Skeletal muscle tissue (tissue), 4 donors: ENCODE measurements around the gene NFATC4. TPM values are rescaled to one million over a fixed set of nuclear protein-coding genes. Genes with fewer than 3 reads are reported as not detected.
A peak's percentile ranks its signal among the peaks of the same experiment; 100 is the strongest.
"Not testable (repeated sequence)": the region's sequence is repeated elsewhere in the genome, so short reads cannot be mapped to it uniquely, and the experiment has no call there.

Experiments used
- H3K27ac ChIP-seq: one replicate; pipeline ENCODE4 v1.7.0; 2013; ENCODE audit warnings: mild to moderate bottlenecking, low read depth, low read length, inconsistent platforms
- H3K27me3 ChIP-seq, 3 donors: one replicate each; pipeline ENCODE4 v1.7.0; 2013; ENCODE audit warnings: low read length in 3 of 3; ENCODE audit not compliant: control insufficient read depth in 3 of 3, insufficient read depth in 3 of 3
- H3K36me3 ChIP-seq, 3 donors: one replicate each; pipeline ENCODE4 v1.7.0; 2013; ENCODE audit warnings: low read length in 3 of 3; ENCODE audit not compliant: control insufficient read depth in 3 of 3, insufficient read depth in 3 of 3
- H3K4me1 ChIP-seq, 3 donors: one replicate each; pipeline ENCODE4 v1.7.0; 2013; ENCODE audit warnings: low read length in 3 of 3, mild to moderate bottlenecking in 3 of 3; ENCODE audit not compliant: control insufficient read depth in 3 of 3, insufficient read depth in 3 of 3
- H3K4me3 ChIP-seq, 3 donors: one replicate each; pipeline ENCODE4 v1.7.0; 2013; ENCODE audit warnings: low read length in 3 of 3
- H3K9ac ChIP-seq, 3 donors: one replicate each; pipeline ENCODE4 v1.7.0; 2013; ENCODE audit warnings: low read length in 3 of 3, mild to moderate bottlenecking in 3 of 3, moderate library complexity in 2 of 3, low read depth in 1 of 3
- H3K9me3 ChIP-seq, 3 donors: one replicate each; pipeline ENCODE4 v1.7.0; 2013; ENCODE audit warnings: low read length in 3 of 3; ENCODE audit not compliant: control insufficient read depth in 3 of 3
- total RNA-seq: library from RNA; depleted of rRNA; stranded (reverse); fragments of >200 nt; gene quantifications from one replicate; pipeline ENCODE4 v1.2.3, GENCODE V29; 2014
- donor health status: Osteomylitis.

NFATC4 gene
- total RNA-seq = 21.4 TPM

- Histone ChIP-seq H3K9me3 (no peaks in the 10 kb centered on the region), H3K36me3 (no peaks in the 10 kb centered on the region), H3K9ac (peak within 1 kb of the TSS; percentile 71 to 77 (median 72)), H3K4me1 (peaks cover 12 to 20% (median 18%) of the 10 kb centered on the region in 3 donors), H3K27me3 (peaks cover 16 to 27% (median 25%) of the 10 kb centered on the region in 3 donors), H3K27ac (peak within 1 kb of the TSS; percentile 89), H3K4me3 (peak within 1 kb of the TSS; percentile 59 to 78 (median 67))
Measured at GRCh38 chr14:24367514-24368211, at the start of gene NFATC4. Gene NFATC4, plus strand, starts transcription at chr14:24368184. Its CDS starts 157 bp downstream, at chr14:24368341.

DNA sequence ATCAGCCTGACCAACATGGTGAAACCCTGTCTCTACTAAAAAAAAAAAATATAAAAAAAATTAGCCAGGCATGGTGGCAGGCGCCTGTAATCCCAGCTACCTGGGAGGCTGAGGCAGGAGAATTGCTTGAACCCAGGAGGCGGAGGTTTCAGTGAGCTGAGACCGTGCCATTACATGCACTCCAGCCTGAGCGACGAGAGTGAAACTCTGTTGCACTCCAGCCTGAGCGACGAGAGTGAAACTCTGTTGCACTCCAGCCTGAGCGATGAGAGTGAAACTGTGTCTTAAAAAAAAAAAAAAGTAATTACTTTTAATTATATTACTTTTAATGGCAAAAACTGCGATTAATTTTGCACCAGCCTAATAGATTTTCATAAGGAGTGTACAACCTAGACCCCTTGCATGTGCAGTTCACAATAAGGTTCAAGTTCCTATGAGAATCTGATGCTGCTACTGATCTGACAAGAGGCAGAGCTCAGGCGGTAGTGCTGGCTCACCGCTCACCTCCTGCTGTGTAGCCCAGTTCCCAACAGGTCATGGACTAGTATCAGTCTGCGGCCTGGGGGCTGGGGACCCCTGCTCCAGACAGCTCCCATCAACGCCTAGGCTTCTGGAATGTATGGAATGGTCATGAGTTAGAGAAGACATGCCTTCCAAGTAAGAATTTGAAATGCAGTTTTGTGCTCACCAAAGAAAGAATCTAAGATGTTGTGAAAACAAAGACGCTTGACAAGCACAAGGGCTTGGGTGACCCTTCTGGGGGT, 46.6 kb upstream of the NFATC4 start:
- Histone ChIP-seq H3K9ac (no peak overlapping the region), H3K36me3 (peaks cover 0 to 8% (median 7%) of the 10 kb centered on the region in 3 donors), H3K27me3 (peaks cover 23 to 32% (median 31%) of the 10 kb centered on the region in 3 donors), H3K9me3 (no peaks in the 10 kb centered on the region), H3K27ac (no peak overlapping the region), H3K4me3 (no peak overlapping the region), H3K4me1 (peaks cover 0 to 4% (median 3%) of the 10 kb centered on the region in 3 donors)

DNA sequence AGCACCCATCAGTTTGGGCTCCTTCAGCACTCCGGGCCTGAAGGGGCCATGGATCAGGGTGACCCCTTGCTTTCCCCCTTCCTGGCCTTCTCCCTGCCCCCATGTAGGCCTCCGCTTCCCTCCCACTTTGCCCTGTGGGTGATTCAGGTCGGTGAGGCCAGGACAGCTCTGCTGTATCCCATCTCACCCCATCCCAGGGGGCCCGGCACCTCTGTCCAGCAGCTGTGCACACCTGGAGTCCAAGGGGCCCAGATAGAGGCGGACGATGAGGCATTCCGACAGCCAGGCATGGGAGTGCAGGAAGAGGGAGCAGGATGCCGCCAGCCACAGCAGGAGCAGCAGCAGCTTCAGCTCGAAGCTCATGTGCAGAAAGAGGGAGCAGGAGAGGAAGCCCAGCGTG, 45.3 kb upstream of the NFATC4 start:
- H3K36me3 ChIP-seq = peaks cover 0 to 8% (median 7%) of the 10 kb centered on the region in 3 donors
- H3K27ac ChIP-seq = no peak overlapping the region
- H3K4me1 ChIP-seq = peaks cover 0 to 4% (median 0%) of the 10 kb centered on the region in 3 donors
- no peak overlapping the region for H3K9ac ChIP-seq
- no peak overlapping the region for H3K4me3 ChIP-seq
- H3K27me3 ChIP-seq = peaks cover 19 to 20% (median 20%) of the 10 kb centered on the region in 3 donors
- no peaks in the 10 kb centered on the region for H3K9me3 ChIP-seq

DNA sequence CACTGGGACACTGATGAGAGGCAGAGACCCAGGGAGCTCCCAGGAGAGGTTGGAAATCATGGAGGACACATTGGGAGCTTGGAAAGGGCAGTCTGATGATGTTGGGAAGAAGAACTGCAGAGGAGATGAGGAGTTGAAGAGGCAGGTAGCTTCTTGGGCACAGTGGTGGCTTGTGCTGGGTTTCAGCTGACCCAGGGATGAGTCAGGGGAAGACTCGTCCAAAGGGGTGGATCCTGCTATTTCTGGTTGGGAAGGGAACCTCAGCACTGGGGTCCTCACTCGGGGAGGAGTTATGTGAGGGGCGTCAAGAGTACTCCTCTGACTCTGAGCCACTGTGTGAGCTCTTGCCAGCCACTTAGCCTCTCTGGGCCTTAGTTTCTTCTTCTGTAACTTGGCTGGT, 44.6 kb upstream of the NFATC4 start:
- H3K4me1 ChIP-seq = peaks cover 0 to 4% (median 0%) of the 10 kb centered on the region in 3 donors
- H3K36me3 ChIP-seq = peaks cover 0 to 8% (median 7%) of the 10 kb centered on the region in 3 donors
- no peak overlapping the region for H3K4me3 ChIP-seq
- no peak overlapping the region for H3K9ac ChIP-seq
- H3K9me3 ChIP-seq = no peaks in the 10 kb centered on the region
- peaks cover 13 to 16% (median 15%) of the 10 kb centered on the region in 3 donors for H3K27me3 ChIP-seq
- H3K27ac ChIP-seq = no peak overlapping the region

DNA sequence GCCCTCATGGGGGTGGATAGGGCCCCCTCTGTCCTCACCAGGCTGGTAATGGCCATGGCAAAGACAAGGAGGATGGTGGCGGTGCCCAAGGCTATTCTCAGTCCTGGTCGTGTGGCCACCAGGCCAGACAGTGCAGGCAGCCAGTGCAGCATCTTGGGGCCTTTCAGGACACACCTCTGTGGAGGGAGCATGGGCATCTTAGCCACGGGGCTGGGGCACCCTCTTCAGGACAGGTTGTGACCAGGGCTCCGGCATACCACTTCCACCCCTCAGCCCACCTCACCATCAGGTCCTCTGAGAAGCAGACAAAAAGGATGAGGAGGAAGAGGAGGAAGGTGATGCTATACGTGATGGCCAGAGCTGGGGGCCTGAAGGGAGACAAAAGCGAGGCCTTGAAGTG, 44.0 kb upstream of the NFATC4 start:
- Histone ChIP-seq H3K27me3 (peaks cover 8 to 10% (median 9%) of the 10 kb centered on the region in 3 donors), H3K27ac (no peak overlapping the region), H3K4me1 (peaks cover 0 to 7% (median 0%) of the 10 kb centered on the region in 3 donors), H3K4me3 (no peak overlapping the region), H3K9me3 (no peaks in the 10 kb centered on the region), H3K9ac (no peak overlapping the region), H3K36me3 (peaks cover 0 to 7% (median 5%) of the 10 kb centered on the region in 3 donors)

DNA sequence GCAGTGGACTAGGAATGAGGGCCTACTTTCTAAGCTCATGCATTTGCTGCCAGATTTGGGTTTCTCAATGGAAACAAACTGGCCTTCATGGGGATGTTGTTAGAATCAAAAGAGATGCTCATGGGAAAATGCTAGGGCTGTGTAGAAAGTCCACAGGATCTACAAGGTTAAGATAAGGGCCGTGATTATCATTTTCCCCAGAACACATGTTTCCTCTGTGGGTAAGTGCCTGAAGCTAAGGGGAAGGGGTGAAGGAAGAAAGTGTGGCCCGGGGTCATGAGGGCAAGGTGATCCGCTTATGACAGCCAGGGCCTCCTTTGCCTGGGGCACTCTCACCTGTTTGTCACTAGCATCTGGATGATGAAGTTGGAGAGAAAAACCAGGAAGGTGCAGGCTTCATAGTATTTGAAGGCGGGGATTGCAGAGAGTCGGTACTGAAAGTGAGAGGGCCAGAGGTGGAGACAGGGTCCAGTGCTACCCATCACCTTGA, 42.9 kb upstream of the NFATC4 start:
- no peaks in the 10 kb centered on the region for H3K9me3 ChIP-seq
- no peak overlapping the region for H3K9ac ChIP-seq
- no peak overlapping the region for H3K4me3 ChIP-seq
- peaks cover 0 to 17% (median 0%) of the 10 kb centered on the region in 3 donors for H3K4me1 ChIP-seq
- H3K27ac ChIP-seq = no peak overlapping the region
- H3K36me3 ChIP-seq = peaks cover 0 to 6% (median 5%) of the 10 kb centered on the region in 3 donors
- peaks cover 0 to 6% (median 0%) of the 10 kb centered on the region in 3 donors for H3K27me3 ChIP-seq

DNA sequence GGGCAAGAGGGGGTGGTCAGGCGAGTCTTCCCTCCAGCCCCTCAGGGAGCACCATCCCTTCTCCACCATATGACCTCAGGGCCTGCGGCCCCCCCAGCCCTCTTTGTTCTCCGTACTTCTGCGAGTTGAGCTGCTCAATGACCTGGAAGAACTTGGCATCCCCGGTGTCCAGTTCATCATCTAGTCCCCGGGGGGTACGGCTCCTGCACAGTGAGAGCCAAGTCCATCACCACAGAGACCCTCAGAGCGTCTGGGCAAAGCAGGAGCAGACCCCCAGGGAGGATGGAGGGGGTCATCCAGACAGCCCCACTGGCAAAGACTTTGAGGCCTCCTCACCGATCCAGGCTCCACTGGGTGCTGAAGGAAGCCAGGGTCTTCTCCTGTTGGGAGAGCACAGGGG, 42.0 kb upstream of the NFATC4 start:
- no peak overlapping the region for H3K27ac ChIP-seq
- H3K4me1 ChIP-seq = peaks cover 0 to 17% (median 0%) of the 10 kb centered on the region in 3 donors
- H3K36me3 ChIP-seq = peaks cover 0 to 6% (median 5%) of the 10 kb centered on the region in 3 donors
- H3K9me3 ChIP-seq = no peaks in the 10 kb centered on the region
- H3K27me3 ChIP-seq = peaks cover 2 to 7% (median 4%) of the 10 kb centered on the region in 3 donors
- H3K4me3 ChIP-seq = no peak overlapping the region
- no peak overlapping the region for H3K9ac ChIP-seq

- Histone ChIP-seq H3K36me3 (peaks cover 0 to 6% (median 5%) of the 10 kb centered on the region in 3 donors), H3K4me1 (peaks cover 4 to 24% (median 6%) of the 10 kb centered on the region in 3 donors), H3K4me3 (no peak overlapping the region), H3K9me3 (no peaks in the 10 kb centered on the region), H3K27ac (no peak overlapping the region), H3K9ac (no peak overlapping the region), H3K27me3 (peaks cover 4 to 20% (median 17%) of the 10 kb centered on the region in 3 donors)
Measured at GRCh38 chr14:24327303-24327702, 40.7 kb upstream of the NFATC4 start.

DNA sequence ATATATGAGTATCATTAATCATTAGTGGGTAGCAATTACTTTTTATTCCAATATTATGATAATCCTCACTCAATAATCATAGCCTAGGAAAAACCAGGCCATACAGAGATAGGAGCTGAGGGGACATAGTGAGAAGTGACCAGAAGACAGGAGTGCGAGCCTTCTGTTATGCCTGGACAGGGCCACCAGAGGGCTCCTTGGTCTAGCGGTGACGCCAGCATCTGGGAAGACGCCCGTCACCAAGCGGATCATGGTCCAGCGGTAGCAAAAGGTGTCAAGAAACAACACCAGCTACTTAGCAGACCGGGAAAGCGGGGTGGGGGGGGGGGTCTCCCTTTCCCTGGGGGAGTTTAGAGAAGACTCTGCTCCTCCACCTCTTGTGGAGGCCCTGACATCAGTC, 40.1 kb upstream of the NFATC4 start:
- peaks cover 10 to 26% (median 23%) of the 10 kb centered on the region in 3 donors for H3K27me3 ChIP-seq
- not testable (repeated sequence) for H3K36me3 ChIP-seq

More for the DNA sequence above, 40.1 kb upstream of the NFATC4 start:
- not testable (repeated sequence) for H3K9ac ChIP-seq, H3K4me3 ChIP-seq, H3K27ac ChIP-seq, H3K9me3 ChIP-seq
- H3K4me1 ChIP-seq = peaks cover 9 to 30% (median 12%) of the 10 kb centered on the region in 3 donors
